PC-9 (cell line): ENCODE measurements around the gene PITPNC1. TPM values are rescaled to one million over a fixed set of nuclear protein-coding genes. Genes with fewer than 3 reads are reported as not detected.

Source experiments
- BruUV-seq: library from RNA; stranded (reverse); fragments of 400-500 nt; replicated peaks from 2 replicates; lab custom pipeline; 2021; lab: Mats Ljungman, UMichigan
- CTCF ChIA-PET: fragments of 300-600 bp; sonication (Branson Sonifier 250); formaldehyde crosslinking; loops from one replicate; lab custom pipeline; 2022; ENCODE audit warnings: antibody characterized with exemption; lab: Charles Lee
- POLR2A ChIA-PET: fragments of 300-600 bp; sonication (Branson Sonifier 250); formaldehyde crosslinking; loops from one replicate; lab custom pipeline; 2022; ENCODE audit warnings: antibody characterized with exemption; ENCODE audit not compliant: unreplicated experiment; lab: Charles Lee
- DNase-seq, 2 experiments: peaks; one replicate each; pipeline versions ENCODE4 v3.0.0 to v3.0.0-alpha.2; 2015 to 2022; ENCODE audit warnings: mixed read lengths in 1 of 2
- H2AFZ ChIP-seq: fragments of 200-600 bp; sonication (generic); 2 replicates; pipeline ENCODE4 v1.8.1; 2017; ENCODE audit warnings: antibody characterized with exemption
- H3F3A ChIP-seq: fragments of 200-600 bp; sonication (generic); 2 replicates; pipeline ENCODE4 v1.8.1; 2017; ENCODE audit warnings: antibody characterized with exemption, mild to moderate bottlenecking, low read depth; ENCODE audit not compliant: insufficient read depth
- H3K27ac ChIP-seq: fragments of 200-600 bp; sonication (generic); 2 replicates; pipeline ENCODE4 v1.6.1; 2016; ENCODE audit warnings: mixed run types
- H3K27me3 ChIP-seq: fragments of 200-600 bp; sonication (generic); 2 replicates; pipeline ENCODE4 v1.6.1; 2016; ENCODE audit warnings: low read depth, mixed run types; ENCODE audit not compliant: insufficient read depth
- H3K36me3 ChIP-seq: fragments of 200-600 bp; sonication (generic); 2 replicates; pipeline ENCODE4 v1.6.1; 2016; ENCODE audit warnings: low read depth, mixed run types
- H3K4me1 ChIP-seq: fragments of 200-600 bp; sonication (generic); replicated peaks from 2 replicates; pipeline ENCODE4 v1.6.1; 2016; ENCODE audit warnings: mixed run types; ENCODE audit not compliant: insufficient read depth
- H3K4me2 ChIP-seq: fragments of 200-600 bp; sonication (generic); 2 replicates; pipeline ENCODE4 v1.6.1; 2017; ENCODE audit warnings: mixed run types
- H3K4me3 ChIP-seq: fragments of 200-600 bp; sonication (generic); 2 replicates; pipeline ENCODE4 v1.6.1; 2016; ENCODE audit warnings: mixed run types
- H3K79me2 ChIP-seq: fragments of 200-600 bp; sonication (generic); 2 replicates; pipeline ENCODE4 v1.6.1; 2017; ENCODE audit warnings: low read depth, mixed run types
- H3K9me2 ChIP-seq: fragments of 200-600 bp; sonication (generic); 2 replicates; pipeline ENCODE4 v1.8.1; 2017; ENCODE audit warnings: mild to moderate bottlenecking; ENCODE audit not compliant: insufficient read depth
- H3K9me3 ChIP-seq: fragments of 200-600 bp; sonication (generic); 2 replicates; pipeline ENCODE4 v1.8.1; 2016; ENCODE audit warnings: low read depth; ENCODE audit not compliant: insufficient read depth
- H4K20me1 ChIP-seq: fragments of 200-600 bp; sonication (generic); 2 replicates; pipeline ENCODE4 v1.8.1; 2017; ENCODE audit not compliant: insufficient read depth
- EZH2 ChIP-seq: fragments of 200-600 bp; sonication (generic); IDR thresholded peaks from 2 replicates; pipeline ENCODE4 v1.8.0; 2017; ENCODE audit warnings: antibody characterized with exemption, low read depth
- intact Hi-C: fragments of 100-400 bp; cut with micrococcal nuclease; formaldehyde crosslinking; loops from one replicate; pipeline ENCODE4 v1.10.0; 2022; ENCODE audit not compliant: unreplicated experiment
- total RNA-seq: library from RNA; stranded (reverse); gene quantifications from 2 replicates; pipeline ENCODE4 v1.2.3, GENCODE V29; 2021
- TF ChIP-seq, protein P1 (sequence below): fragments of 200-600 bp; sonication (generic); conservative IDR thresholded peaks from 2 replicates; pipeline ENCODE4 v1.6.1; 2017; ENCODE audit warnings: mixed run types, antibody characterized with exemption, mild to moderate bottlenecking, moderate library complexity

Gene PITPNC1
- total RNA-seq, 1 experiment from 2014 or later: 6.0 TPM

DNA sequence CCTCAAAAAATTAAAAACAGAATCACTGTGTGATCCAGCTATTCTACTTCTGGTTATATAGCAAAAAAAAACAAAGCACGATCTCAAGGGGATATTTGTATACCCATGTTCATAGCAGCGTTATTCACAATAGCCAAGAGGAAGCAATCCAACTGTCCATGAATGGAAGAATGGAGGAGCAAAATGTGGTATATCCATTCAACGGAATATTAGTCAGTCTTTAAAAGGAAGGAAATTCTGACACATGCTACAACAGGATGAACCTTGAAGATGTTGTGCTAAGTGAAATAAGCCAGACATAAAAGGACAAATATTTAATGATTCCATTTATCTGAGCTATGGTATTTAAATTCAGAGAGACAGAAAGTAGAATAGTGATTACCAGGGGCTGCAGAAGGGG, 336.1 kb downstream of the PITPNC1 start:
- H3K79me2 ChIP-seq: peaks cover 8% of the 10 kb centered on the region
- H3K4me1 ChIP-seq: no peaks in the 10 kb centered on the region
- no peaks in the 10 kb centered on the region for H3K9me2 ChIP-seq
- POLR2A ChIA-PET: no interaction called here
- H3K27ac ChIP-seq: no peak overlapping the region
- no peaks in the 10 kb centered on the region for H3K9me3 ChIP-seq
- no peaks in the 10 kb centered on the region for H3K27me3 ChIP-seq
- no peak overlapping the region for H3K4me2 ChIP-seq
- intact Hi-C loops: no loop called here
- TF ChIP-seq EZH2: no peak
- TF ChIP-seq, protein P1, sequence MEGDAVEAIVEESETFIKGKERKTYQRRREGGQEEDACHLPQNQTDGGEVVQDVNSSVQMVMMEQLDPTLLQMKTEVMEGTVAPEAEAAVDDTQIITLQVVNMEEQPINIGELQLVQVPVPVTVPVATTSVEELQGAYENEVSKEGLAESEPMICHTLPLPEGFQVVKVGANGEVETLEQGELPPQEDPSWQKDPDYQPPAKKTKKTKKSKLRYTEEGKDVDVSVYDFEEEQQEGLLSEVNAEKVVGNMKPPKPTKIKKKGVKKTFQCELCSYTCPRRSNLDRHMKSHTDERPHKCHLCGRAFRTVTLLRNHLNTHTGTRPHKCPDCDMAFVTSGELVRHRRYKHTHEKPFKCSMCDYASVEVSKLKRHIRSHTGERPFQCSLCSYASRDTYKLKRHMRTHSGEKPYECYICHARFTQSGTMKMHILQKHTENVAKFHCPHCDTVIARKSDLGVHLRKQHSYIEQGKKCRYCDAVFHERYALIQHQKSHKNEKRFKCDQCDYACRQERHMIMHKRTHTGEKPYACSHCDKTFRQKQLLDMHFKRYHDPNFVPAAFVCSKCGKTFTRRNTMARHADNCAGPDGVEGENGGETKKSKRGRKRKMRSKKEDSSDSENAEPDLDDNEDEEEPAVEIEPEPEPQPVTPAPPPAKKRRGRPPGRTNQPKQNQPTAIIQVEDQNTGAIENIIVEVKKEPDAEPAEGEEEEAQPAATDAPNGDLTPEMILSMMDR: no peak
- H3K36me3 ChIP-seq: no peaks in the 10 kb centered on the region
- H2AFZ ChIP-seq: no peak overlapping the region
- no peak for DNase-seq
- no peaks in the 10 kb centered on the region for H4K20me1 ChIP-seq
- no peaks in the 10 kb centered on the region for H3F3A ChIP-seq
- BruUV-seq: no TSS peak
- CTCF ChIA-PET: no interaction called here
- H3K4me3 ChIP-seq: no peak overlapping the region

DNA sequence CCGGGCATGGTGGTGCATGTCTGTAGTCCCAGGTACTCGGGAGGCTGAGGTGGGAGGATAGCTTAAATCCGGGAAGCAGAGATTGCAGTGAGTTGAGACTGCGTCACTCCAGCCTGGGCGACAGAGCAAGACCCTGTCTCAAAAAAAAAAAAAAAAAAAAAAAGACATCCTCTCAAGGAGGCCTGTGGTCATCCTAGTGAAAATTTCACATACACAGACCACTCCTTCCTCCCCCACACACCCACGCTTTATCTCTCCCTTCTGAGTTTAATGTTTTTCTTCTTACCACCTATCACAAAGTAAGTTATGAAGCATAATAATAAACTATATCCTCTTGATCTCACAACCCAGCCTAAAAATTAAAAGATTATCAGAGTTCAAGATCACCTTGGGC, 339.3 kb downstream of the PITPNC1 start:
- H3K4me2 ChIP-seq: peak overlapping the region; percentile 78
- peaks cover 14% of the 10 kb centered on the region for H3K36me3 ChIP-seq
- POLR2A ChIA-PET: interaction anchor here (0.6 kb wide), 1 partner anchor 741 kb away, joined by 4 read pairs; no protein-coding TSS in a partner anchor
- no peak overlapping the region for H3K27ac ChIP-seq
- H3K9me3 ChIP-seq: no peaks in the 10 kb centered on the region
- BruUV-seq: no TSS peak
- CTCF ChIA-PET: no interaction called here
- H4K20me1 ChIP-seq: peaks cover 6% of the 10 kb centered on the region; the same call in 1 of the 2 replicates
- H3K27me3 ChIP-seq: no peaks in the 10 kb centered on the region
- intact Hi-C loops: loop anchor here (5.0 kb wide), 1 partner anchor 339 kb away; the partner anchor contains the start of gene PITPNC1
- H2AFZ ChIP-seq: no peak overlapping the region; the same call in 1 of the 2 replicates
- H3F3A ChIP-seq: peaks cover 12% of the 10 kb centered on the region; the same call in 1 of the 2 replicates
- no peaks in the 10 kb centered on the region for H3K9me2 ChIP-seq
- H3K4me1 ChIP-seq: peaks cover 10% of the 10 kb centered on the region
- no peak for TF ChIP-seq EZH2
- TF ChIP-seq, protein P1: no peak
- H3K79me2 ChIP-seq: peaks cover 33% of the 10 kb centered on the region
- DNase-seq: no peak
- H3K4me3 ChIP-seq: peak overlapping the region; percentile 89

GRCh38 chr17:67717192-67717623, 340.1 kb downstream of the PITPNC1 start:
- H3K4me3 ChIP-seq: peak overlapping the region; percentile 89
- POLR2A ChIA-PET: interaction anchor here (0.5 to 0.6 kb wide), 2 partner anchors 48 to 445 kb away, joined by 3 to 5 read pairs; no protein-coding TSS in a partner anchor
- TF ChIP-seq EZH2: no peak
- TF ChIP-seq, protein P1: no peak
- H3K4me2 ChIP-seq: peak overlapping the region; percentile 78
- H3K27ac ChIP-seq: peak overlapping the region; percentile 67
- no peaks in the 10 kb centered on the region for H3K9me2 ChIP-seq
- intact Hi-C loops: loop anchor here (5.0 kb wide), 1 partner anchor 340 kb away; the partner anchor contains the start of gene PITPNC1
- BruUV-seq: TSS peak; percentile 96
- H3F3A ChIP-seq: peaks cover 12% of the 10 kb centered on the region; the same call in 1 of the 2 replicates
- CTCF ChIA-PET: interaction anchor here (1.0 kb wide), 1 partner anchor 749 kb away, joined by 5 read pairs; no protein-coding TSS in a partner anchor
- peaks cover 9% of the 10 kb centered on the region; the same call in 1 of the 2 replicates for H4K20me1 ChIP-seq
- no peaks in the 10 kb centered on the region for H3K27me3 ChIP-seq
- peaks cover 10% of the 10 kb centered on the region for H3K4me1 ChIP-seq
- peak overlapping the region; percentile 92 for H2AFZ ChIP-seq
- H3K9me3 ChIP-seq: no peaks in the 10 kb centered on the region
- peaks cover 33% of the 10 kb centered on the region for H3K79me2 ChIP-seq
- no peak for DNase-seq
- peaks cover 22% of the 10 kb centered on the region for H3K36me3 ChIP-seq
